Astrocyte (in vitro differentiated cells and primary cell): ENCODE data around the gene AP1M1. TPM values are rescaled to one million over a fixed set of nuclear protein-coding genes. Genes with fewer than 3 reads are reported as not detected.

Experiments used
- DNase-seq: peaks from one replicate; pipeline ENCODE4 v3.0.0-alpha.2; 2010; ENCODE audit warnings: low read depth
- FAIRE-seq: peaks from 2 replicates; lab custom pipeline; 2011; peaks lifted over from hg19 to GRCh38; lab: Jason Lieb, UNC
- H2AFZ ChIP-seq: 2 replicates; pipeline ENCODE4 v1.6.0; 2012; ENCODE audit warnings: low read depth, low read length, inconsistent platforms
- H3K27ac ChIP-seq: 2 replicates; pipeline ENCODE4 v1.5.1; 2011; ENCODE audit warnings: low read depth, low read length, inconsistent platforms
- H3K27me3 ChIP-seq: 2 replicates; pipeline ENCODE4 v1.6.0; 2011; ENCODE audit warnings: low read length, inconsistent platforms; ENCODE audit not compliant: insufficient read depth
- H3K36me3 ChIP-seq: 2 replicates; pipeline ENCODE4 v1.5.1; 2011; ENCODE audit warnings: low read length, inconsistent platforms; ENCODE audit not compliant: insufficient read depth
- H3K4me1 ChIP-seq: 2 replicates; pipeline ENCODE4 v1.5.1; 2011; ENCODE audit warnings: low read length, inconsistent platforms; ENCODE audit not compliant: insufficient read depth
- H3K4me2 ChIP-seq: 2 replicates; pipeline ENCODE4 v1.6.0; 2012; ENCODE audit warnings: low read length, inconsistent platforms
- H3K4me3 ChIP-seq: 2 replicates; pipeline ENCODE4 v1.5.1; 2011; ENCODE audit warnings: low read depth, mild to moderate bottlenecking, low read length, inconsistent platforms; ENCODE audit not compliant: insufficient read depth
- H3K79me2 ChIP-seq: 2 replicates; pipeline ENCODE4 v1.6.0; 2012; ENCODE audit warnings: mild to moderate bottlenecking, low read length, inconsistent platforms; ENCODE audit not compliant: insufficient read depth
- H3K9ac ChIP-seq: 2 replicates; pipeline ENCODE4 v1.6.0; 2012; ENCODE audit warnings: mild to moderate bottlenecking, low read length, inconsistent platforms
- H3K9me3 ChIP-seq: 2 replicates; pipeline ENCODE4 v1.5.1; 2012; ENCODE audit warnings: low read depth, mild to moderate bottlenecking, low read length, inconsistent platforms; ENCODE audit not compliant: insufficient read depth
- H4K20me1 ChIP-seq: 2 replicates; pipeline ENCODE4 v1.6.0; 2012; ENCODE audit warnings: low read length, inconsistent platforms; ENCODE audit not compliant: insufficient read depth
- H3K27ac Mint-ChIP-seq: one replicate; pipeline ENCODE4 v1.8.0; 2021; ENCODE audit warnings: mild to moderate bottlenecking, mixed read lengths; ENCODE audit not compliant: unreplicated experiment
- H3K27me3 Mint-ChIP-seq: one replicate; pipeline ENCODE4 v1.8.0; 2021; ENCODE audit warnings: low read depth, mixed read lengths; ENCODE audit not compliant: unreplicated experiment
- H3K36me3 Mint-ChIP-seq: one replicate; pipeline ENCODE4 v1.8.0; 2021; ENCODE audit warnings: low read depth, mixed read lengths; ENCODE audit not compliant: unreplicated experiment
- H3K4me1 Mint-ChIP-seq: one replicate; pipeline ENCODE4 v1.8.0; 2021; ENCODE audit warnings: low read depth, mixed read lengths; ENCODE audit not compliant: unreplicated experiment
- H3K4me3 Mint-ChIP-seq: one replicate; pipeline ENCODE4 v1.8.0; 2021; ENCODE audit warnings: mild to moderate bottlenecking, moderate library complexity, mixed read lengths; ENCODE audit not compliant: unreplicated experiment
- H3K9me3 Mint-ChIP-seq: one replicate; pipeline ENCODE4 v1.8.0; 2021; ENCODE audit warnings: mild to moderate bottlenecking, mixed read lengths; ENCODE audit not compliant: unreplicated experiment
- EZH2 ChIP-seq: IDR thresholded peaks from 2 replicates; pipeline ENCODE4 v1.6.1; 2012; ENCODE audit warnings: mild to moderate bottlenecking, low read length, inconsistent platforms; ENCODE audit not compliant: insufficient read depth
- total RNA-seq: library from RNA; stranded (reverse); gene quantifications from 2 replicates; pipeline ENCODE4 v1.2.1, GENCODE V29; 2021
- TF ChIP-seq, protein P1 (sequence below): IDR thresholded peaks from 2 replicates; pipeline ENCODE4 v1.5.1; 2011; ENCODE audit warnings: low read depth, mild to moderate bottlenecking, inconsistent platforms, low read length, moderate library complexity; ENCODE audit not compliant: insufficient read depth

Gene AP1M1
- total RNA-seq, 1 donor from 2014 or later: 87.6 TPM

DNA sequence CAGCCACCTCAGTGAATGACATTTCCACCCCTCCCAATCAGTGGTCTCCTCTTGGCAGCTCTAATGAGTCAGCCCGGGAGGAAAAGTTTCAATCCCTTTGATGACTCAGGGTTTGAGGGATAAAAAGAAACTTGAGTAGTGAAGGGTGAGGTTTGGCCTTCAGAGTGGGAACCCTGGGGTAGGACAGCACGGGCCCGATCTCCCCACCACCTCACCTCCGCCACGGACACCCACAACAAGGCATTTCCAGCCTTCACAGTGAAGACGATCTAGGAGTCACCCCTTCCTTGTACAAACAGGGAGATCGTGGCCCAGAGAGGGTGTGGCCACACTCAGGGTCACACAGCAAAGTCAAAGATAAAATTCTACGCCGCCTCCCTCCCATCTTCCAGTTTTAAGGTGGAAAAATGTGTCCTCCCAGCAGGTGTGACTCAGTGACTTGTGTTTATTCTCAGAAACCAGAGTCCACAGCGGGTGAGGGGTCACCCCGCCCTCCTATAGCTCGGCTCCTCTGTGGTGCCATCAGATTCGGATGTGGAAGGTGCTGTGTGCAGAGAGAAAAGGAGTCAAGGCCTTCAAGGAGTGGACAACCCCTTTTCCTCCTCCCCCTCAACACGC lies 36.7 kb upstream of the AP1M1 start:
- Mint-ChIP-seq H3K27ac (peak overlapping the region; percentile 66), H3K27me3 (peaks cover 19% of the 10 kb centered on the region), H3K9me3 (no peaks in the 10 kb centered on the region), H3K4me1 (peaks cover 6% of the 10 kb centered on the region), H3K36me3 (no peaks in the 10 kb centered on the region), H3K4me3 (no peak overlapping the region)
- TF ChIP-seq, protein P1, sequence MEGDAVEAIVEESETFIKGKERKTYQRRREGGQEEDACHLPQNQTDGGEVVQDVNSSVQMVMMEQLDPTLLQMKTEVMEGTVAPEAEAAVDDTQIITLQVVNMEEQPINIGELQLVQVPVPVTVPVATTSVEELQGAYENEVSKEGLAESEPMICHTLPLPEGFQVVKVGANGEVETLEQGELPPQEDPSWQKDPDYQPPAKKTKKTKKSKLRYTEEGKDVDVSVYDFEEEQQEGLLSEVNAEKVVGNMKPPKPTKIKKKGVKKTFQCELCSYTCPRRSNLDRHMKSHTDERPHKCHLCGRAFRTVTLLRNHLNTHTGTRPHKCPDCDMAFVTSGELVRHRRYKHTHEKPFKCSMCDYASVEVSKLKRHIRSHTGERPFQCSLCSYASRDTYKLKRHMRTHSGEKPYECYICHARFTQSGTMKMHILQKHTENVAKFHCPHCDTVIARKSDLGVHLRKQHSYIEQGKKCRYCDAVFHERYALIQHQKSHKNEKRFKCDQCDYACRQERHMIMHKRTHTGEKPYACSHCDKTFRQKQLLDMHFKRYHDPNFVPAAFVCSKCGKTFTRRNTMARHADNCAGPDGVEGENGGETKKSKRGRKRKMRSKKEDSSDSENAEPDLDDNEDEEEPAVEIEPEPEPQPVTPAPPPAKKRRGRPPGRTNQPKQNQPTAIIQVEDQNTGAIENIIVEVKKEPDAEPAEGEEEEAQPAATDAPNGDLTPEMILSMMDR: no peak
- no peak for TF ChIP-seq EZH2
- Histone ChIP-seq H3K36me3 (no peaks in the 10 kb centered on the region), H3K4me1 (peaks cover 8% of the 10 kb centered on the region), H3K79me2 (no peaks in the 10 kb centered on the region), H3K4me3 (peak overlapping the region; percentile 19), H3K4me2 (peak overlapping the region; percentile 77), H3K9ac (peak overlapping the region; percentile 58), H3K27me3 (no peaks in the 10 kb centered on the region), H3K9me3 (no peaks in the 10 kb centered on the region), H4K20me1 (no peaks in the 10 kb centered on the region), H3K27ac (peak overlapping the region; percentile 67), H2AFZ (peak overlapping the region; percentile 61)
- FAIRE-seq (peak; percentile 13), DNase-seq (peak; percentile 74)

DNA sequence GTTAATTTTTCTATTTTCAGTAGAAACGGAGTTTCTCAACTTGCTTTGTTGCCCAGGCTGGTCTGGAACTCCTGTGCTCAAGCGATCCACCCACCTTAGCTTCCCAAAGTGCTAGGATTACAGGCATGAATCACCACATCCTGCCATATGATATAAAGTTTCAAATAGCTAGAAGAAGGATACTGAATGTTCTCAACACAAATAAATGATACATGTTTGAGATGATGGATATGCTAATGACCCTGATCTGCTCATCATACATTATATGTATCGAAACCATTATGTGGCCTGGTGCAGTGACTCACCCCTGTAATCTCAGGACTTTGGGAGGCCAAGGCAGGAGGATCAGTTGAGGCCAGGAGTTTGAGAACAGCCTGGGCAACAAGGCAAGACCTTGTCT lies 35.9 kb upstream of the AP1M1 start:
- no peak for FAIRE-seq
- peaks cover 8% of the 10 kb centered on the region for H3K4me1 ChIP-seq
- H3K27ac Mint-ChIP-seq: peak overlapping the region; percentile 47

More for the DNA sequence above, 35.9 kb upstream of the AP1M1 start:
- no peaks in the 10 kb centered on the region for H3K27me3 ChIP-seq
- Mint-ChIP-seq H3K36me3 (no peaks in the 10 kb centered on the region), H3K27me3 (peaks cover 16% of the 10 kb centered on the region), H3K9me3 (no peaks in the 10 kb centered on the region), H3K4me3 (no peak overlapping the region), H3K4me1 (peaks cover 6% of the 10 kb centered on the region)
- no peaks in the 10 kb centered on the region for H3K79me2 ChIP-seq
- no peaks in the 10 kb centered on the region for H3K9me3 ChIP-seq
- no peak overlapping the region for H3K9ac ChIP-seq
- H4K20me1 ChIP-seq: no peaks in the 10 kb centered on the region
- H3K36me3 ChIP-seq: no peaks in the 10 kb centered on the region
- no peak overlapping the region for H3K4me3 ChIP-seq
- TF ChIP-seq EZH2: no peak
- TF ChIP-seq, protein P1: no peak
- DNase-seq: peak; percentile 69
- H3K27ac ChIP-seq: peak overlapping the region; percentile 67
- no peak overlapping the region for H2AFZ ChIP-seq
- H3K4me2 ChIP-seq: peak overlapping the region; percentile 3
